Testis (tissue), 2 donors: ENCODE measurements around the gene SPAG9.

Experiments used
- CTCF ChIP-seq, 3 experiments: fragments of 450-650 bp in 2 of 3; fragments of 200-600 bp in 1 of 3; sonication (generic) in 1 of 3; IDR thresholded peaks; one replicate each; pipeline ENCODE4 v1.5.1; 2016 to 2019; ENCODE audit warnings: antibody characterized with exemption in 3 of 3, mild to moderate bottlenecking in 2 of 3, moderate library complexity in 1 of 3
- POLR2A ChIP-seq: fragments of 450-650 bp; IDR thresholded peaks from one replicate; pipeline ENCODE4 v1.6.1; 2017; ENCODE audit warnings: antibody characterized with exemption, mild to moderate bottlenecking, moderate library complexity

- TF ChIP-seq CTCF (IDR thresholded peaks at IDR 0.05) (no peak), POLR2A (no peak)
These were observed 133.5 kb downstream of the SPAG9 start for GRCh38 chr17:50986989-50987660.
